NCI-H2171 (cell line): Measurements from ENCODE around the gene RBP5.
"Not testable (repeated sequence)": the region's sequence is repeated elsewhere in the genome, so short reads cannot be mapped to it uniquely, and the experiment has no call there.

Experiments
- DNase-seq: peaks from one replicate; lab custom pipeline; 2025; lab: John Stamatoyannopoulos, UW

The RBP5 gene

GRCh38 chr12:7122811-7123769 is 5.6 kb downstream of the RBP5 start:
- no peak for DNase-seq

- DNase-seq: no peak
Observed at GRCh38 chr12:7121324-7121723, 7.4 kb downstream of the RBP5 start.

GRCh38 chr12:7120166-7120565 is 8.5 kb downstream of the RBP5 start:
- no peak for DNase-seq

GRCh38 chr12:7118881-7119280 is 9.8 kb downstream of the RBP5 start:
- DNase-seq: no peak

GRCh38 chr12:7117670-7118069 is 11.0 kb downstream of the RBP5 start:
- DNase-seq: no peak

- DNase-seq: no peak
Observed at GRCh38 chr12:7116916-7117315, 11.8 kb downstream of the RBP5 start.

- no peak for DNase-seq
Observed at GRCh38 chr12:7116196-7116595, 12.5 kb downstream of the RBP5 start.

- no peak for DNase-seq
Observed at GRCh38 chr12:7114851-7115250, 13.8 kb downstream of the RBP5 start.

GRCh38 chr12:7114008-7114407 is 14.7 kb downstream of the RBP5 start:
- no peak for DNase-seq

GRCh38 chr12:7113389-7113871 is 15.3 kb downstream of the RBP5 start:
- DNase-seq: peak; percentile 85

- no peak for DNase-seq
Observed at GRCh38 chr12:7112041-7112440, 16.6 kb downstream of the RBP5 start.

- DNase-seq: no peak
Observed at GRCh38 chr12:7110661-7111060, 18.0 kb downstream of the RBP5 start.

- DNase-seq: no peak
Observed at GRCh38 chr12:7109572-7109920, 19.1 kb downstream of the RBP5 start.

GRCh38 chr12:7108796-7109571 is 19.7 kb downstream of the RBP5 start, which contains the start of gene C1RL:
TSS of gene C1RL (minus strand) at chr12:7109214. CDS start at chr12:7109180, 34 bp downstream.
- DNase-seq: peak; percentile 94

GRCh38 chr12:7108003-7108795 is 20.5 kb downstream of the RBP5 start:
- peak; percentile 76 for DNase-seq

- no peak for DNase-seq
Observed at GRCh38 chr12:7107636-7108002, 21.1 kb downstream of the RBP5 start.

- not testable (repeated sequence) for DNase-seq
Observed at GRCh38 chr12:7107181-7107580, 21.5 kb downstream of the RBP5 start.

- no peak for DNase-seq
Observed at GRCh38 chr12:7106082-7106481, 22.6 kb downstream of the RBP5 start.

GRCh38 chr12:7103837-7104584 is 24.7 kb downstream of the RBP5 start:
- DNase-seq: no peak

GRCh38 chr12:7102582-7102981 is 26.1 kb downstream of the RBP5 start:
- DNase-seq: no peak

GRCh38 chr12:7101694-7102131 is 27.0 kb downstream of the RBP5 start:
- no peak for DNase-seq
